Stromal cell of bone marrow (primary cell): ENCODE data around the gene TESK2.
"Not testable (repeated sequence)": the region's sequence is repeated elsewhere in the genome, so short reads cannot be mapped to it uniquely, and the experiment has no call there.

Experiments used
- DNase-seq: peaks from one replicate; pipeline ENCODE4 v3.0.0-alpha.2; 2012; ENCODE audit warnings: low read depth

The TESK2 gene

GRCh38 chr1:45510036-45510971 is 19.3 kb upstream of the TESK2 start:
- no peak for DNase-seq

GRCh38 chr1:45508295-45509151 is 17.6 kb upstream of the TESK2 start:
- DNase-seq = no peak

- DNase-seq = no peak
Observed at GRCh38 chr1:45507893-45508292, 16.9 kb upstream of the TESK2 start.

- DNase-seq = no peak
Observed at GRCh38 chr1:45507195-45507594, 16.2 kb upstream of the TESK2 start.

- no peak for DNase-seq
Observed at GRCh38 chr1:45503462-45504360, 12.7 kb upstream of the TESK2 start.

- DNase-seq = no peak
Observed at GRCh38 chr1:45501505-45501859, 10.5 kb upstream of the TESK2 start.

GRCh38 chr1:45499415-45499769 is 8.4 kb upstream of the TESK2 start:
- no peak for DNase-seq

GRCh38 chr1:45498279-45498678 is 7.3 kb upstream of the TESK2 start:
- no peak for DNase-seq

GRCh38 chr1:45493116-45493697 is 2.2 kb upstream of the TESK2 start:
- DNase-seq = no peak

GRCh38 chr1:45492691-45493090 is 1.7 kb upstream of the TESK2 start:
- no peak for DNase-seq

GRCh38 chr1:45491487-45492260 is 711 bp upstream of the TESK2 start:
- DNase-seq = no peak

- DNase-seq = no peak
Observed at GRCh38 chr1:45490121-45490625, 790 bp downstream of the TESK2 start.

- not testable (repeated sequence) for DNase-seq
Observed at GRCh38 chr1:45489379-45489778, 1.6 kb downstream of the TESK2 start.

- DNase-seq = no peak
Observed at GRCh38 chr1:45488666-45489377, 2.1 kb downstream of the TESK2 start.

GRCh38 chr1:45485949-45486348 is 5.0 kb downstream of the TESK2 start:
- no peak for DNase-seq

- DNase-seq = no peak
Observed at GRCh38 chr1:45479039-45479748, 11.8 kb downstream of the TESK2 start.

GRCh38 chr1:45478121-45478814 is 12.7 kb downstream of the TESK2 start:
- DNase-seq = no peak

- no peak for DNase-seq
Observed at GRCh38 chr1:45477646-45478045, 13.3 kb downstream of the TESK2 start.

GRCh38 chr1:45474194-45474593 is 16.8 kb downstream of the TESK2 start:
- not testable (repeated sequence) for DNase-seq
